RCC 7860 (cell line): ENCODE results near the gene ZCRB1.
A peak's percentile ranks its signal among the peaks of the same experiment; 100 is the strongest.
"Not testable (repeated sequence)": the region's sequence is repeated elsewhere in the genome, so short reads cannot be mapped to it uniquely, and the experiment has no call there.

ENCODE experiments used
- DNase-seq: peaks from one replicate; pipeline ENCODE4 v3.0.0-alpha.2; 2015; ENCODE audit warnings: low spot score
- FAIRE-seq: peaks from 2 replicates; lab custom pipeline; 2012; peaks lifted over from hg19 to GRCh38; lab: Jason Lieb, UNC

Gene ZCRB1, protein sequence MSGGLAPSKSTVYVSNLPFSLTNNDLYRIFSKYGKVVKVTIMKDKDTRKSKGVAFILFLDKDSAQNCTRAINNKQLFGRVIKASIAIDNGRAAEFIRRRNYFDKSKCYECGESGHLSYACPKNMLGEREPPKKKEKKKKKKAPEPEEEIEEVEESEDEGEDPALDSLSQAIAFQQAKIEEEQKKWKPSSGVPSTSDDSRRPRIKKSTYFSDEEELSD

DNA sequence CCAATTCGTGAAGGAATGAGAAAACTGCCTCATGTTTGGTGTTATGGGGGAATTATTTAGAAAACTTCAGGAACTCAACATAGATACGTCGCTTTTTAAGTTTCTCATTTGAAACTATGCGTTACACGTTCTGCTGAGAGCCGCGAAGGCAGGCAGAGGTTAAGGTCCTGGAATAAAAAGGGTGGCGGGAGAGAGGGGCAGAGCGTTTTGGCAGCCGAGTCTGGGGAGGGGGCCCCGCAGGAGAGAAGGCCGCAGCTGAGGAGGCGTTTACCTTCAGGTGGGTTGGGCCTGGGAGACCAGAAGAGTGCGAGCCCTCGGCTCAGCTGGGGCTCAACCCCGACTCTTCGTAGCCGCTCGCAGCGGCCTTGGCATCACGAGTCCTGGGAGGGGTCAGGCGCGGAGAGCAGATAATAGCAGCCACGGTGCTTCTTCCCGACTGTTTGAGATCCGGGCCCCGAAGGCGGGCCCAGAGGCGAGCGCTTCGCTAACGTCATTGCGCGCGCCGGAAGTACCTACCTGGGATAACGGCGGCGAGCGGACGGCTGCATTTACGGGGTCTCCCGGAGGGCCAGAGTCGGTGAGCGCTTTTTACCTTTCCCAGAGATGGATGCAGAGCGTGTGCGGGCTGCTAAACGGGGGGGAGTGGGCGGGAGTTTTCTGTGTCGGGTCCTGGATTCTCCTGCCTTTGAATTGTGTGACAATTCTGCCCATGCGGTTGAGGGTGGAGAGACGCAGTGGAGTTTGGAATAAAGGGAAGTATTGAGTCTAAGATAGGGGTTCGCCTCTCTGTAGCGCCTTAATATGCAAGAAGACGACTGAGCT is at the start of gene ZCRB1, which contains the start of gene PPHLN1:
Gene ZCRB1, minus strand, starts transcription at position 442 of the 822 bp plus-strand sequence. CDS start 1,992 bp downstream, outside the sequence.
Gene PPHLN1, plus strand, starts transcription at position 515 of the 822 bp plus-strand sequence. CDS start 9,736 bp downstream, outside the sequence.
- no peak for FAIRE-seq

DNA sequence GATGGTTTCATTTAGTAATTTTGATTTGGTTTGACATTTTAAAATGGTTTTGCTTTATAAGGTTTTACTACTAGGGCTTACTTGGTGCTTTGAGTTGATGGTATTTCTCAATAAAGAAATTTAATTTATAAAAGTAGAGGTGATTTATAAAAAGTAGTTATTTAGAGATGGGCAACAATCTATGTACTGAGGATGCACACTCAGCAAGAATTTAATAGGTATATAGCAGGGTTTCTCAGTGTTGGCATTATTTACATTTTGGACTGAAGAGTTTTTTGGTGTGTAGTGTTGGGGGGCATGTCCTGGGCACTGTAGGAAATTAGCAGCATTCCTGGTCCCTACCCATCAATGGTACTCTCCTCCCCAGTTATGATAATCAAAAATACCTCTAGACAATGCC is 47.8 kb upstream of the ZCRB1 start:
- no peak for FAIRE-seq

More for the DNA sequence above, at the start of gene ZCRB1, which contains the start of gene PPHLN1:
- peak; percentile 52 for DNase-seq

DNA sequence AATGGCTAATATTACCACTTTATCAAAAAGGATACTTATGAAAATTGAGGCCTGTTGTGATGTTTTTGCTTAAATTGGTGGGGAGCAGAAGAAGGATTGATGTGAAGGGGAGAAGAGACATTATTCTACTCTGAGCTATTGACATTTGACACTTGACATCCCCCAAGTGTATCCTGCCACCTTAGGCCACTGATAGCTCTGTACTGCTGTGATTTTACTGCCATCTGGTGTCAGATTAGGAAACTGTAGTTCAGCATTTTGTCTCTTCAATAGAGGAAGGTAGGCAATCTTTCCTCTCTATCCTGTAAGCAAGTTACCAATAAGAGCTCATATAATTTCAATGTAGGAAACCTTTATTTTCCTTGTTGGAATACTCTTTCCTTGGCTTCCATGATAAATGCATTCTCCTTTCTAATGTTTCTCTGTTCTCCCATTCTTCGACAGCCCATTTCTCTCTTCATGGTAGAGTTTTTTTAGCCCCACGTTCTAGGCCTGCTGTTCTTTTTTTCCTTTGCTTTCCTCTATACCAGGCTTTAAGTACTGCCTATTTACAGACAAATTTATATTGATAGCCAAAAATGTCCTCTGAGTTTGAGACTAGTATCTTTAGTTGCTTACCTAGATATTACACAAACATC is 46.4 kb upstream of the ZCRB1 start:
- FAIRE-seq (peak; percentile 42), DNase-seq (peak; percentile 35)

More for the DNA sequence above, 47.8 kb upstream of the ZCRB1 start:
- DNase-seq, result no peak

DNA sequence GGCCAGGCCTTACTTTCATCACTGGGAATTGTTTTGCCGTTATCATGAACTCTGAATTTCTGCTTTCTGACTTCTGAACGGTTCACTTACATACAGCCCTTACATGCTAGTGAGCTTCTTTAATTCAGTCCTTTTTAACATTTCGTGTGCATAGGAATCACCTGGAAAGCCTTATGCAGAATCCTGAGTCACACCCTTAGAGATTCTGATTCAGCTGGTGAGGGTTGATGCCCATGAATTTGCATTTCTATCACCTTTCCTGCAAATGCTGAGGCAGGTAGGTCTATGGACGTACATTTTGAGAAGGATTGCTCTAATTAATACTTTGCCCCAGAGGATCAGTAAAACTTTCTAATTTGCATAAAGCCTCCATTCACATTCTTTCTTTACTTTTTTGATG is 44.1 kb upstream of the ZCRB1 start:
- no peak for DNase-seq

DNA sequence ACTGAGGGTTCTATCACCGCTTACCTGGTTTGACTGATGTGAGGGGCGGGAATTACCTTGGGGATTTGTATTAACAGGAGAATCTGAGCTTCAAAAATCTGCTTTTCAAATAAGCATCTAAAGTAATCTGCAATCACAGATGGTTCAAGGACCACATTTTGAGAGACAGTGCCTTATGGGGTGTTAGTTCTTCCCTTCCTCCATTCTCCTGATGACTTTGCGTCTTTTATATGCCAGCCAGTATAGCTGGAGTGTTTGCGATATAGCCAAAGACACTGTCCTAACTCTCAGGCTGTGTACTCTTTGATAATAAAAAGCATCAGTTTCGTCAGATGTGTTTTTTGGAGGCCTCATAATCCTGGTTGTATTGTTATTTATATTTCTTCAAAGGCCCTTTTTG is 39.6 kb upstream of the ZCRB1 start:
- DNase-seq, result no peak
- FAIRE-seq, result no peak

More for the DNA sequence above, 44.1 kb upstream of the ZCRB1 start:
- no peak for FAIRE-seq

DNA sequence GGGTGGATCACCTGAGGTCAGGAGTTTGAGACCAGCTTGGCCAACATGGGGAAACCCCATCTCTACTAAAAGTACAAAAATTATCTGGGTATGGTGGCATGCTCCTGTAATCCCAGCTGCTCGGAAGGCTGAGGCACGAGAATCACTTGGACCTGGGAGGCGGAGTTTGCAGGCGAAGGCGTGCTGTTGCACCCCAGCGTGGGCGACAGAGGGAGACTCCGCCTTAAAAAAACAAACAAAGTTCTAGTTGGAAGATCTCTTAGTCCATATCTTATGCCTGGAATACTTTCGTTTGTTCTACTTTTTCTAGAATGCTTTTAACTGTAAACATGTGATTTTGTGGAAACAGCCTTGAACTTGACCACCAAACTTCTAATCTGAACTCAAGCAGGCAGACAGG is 38.8 kb upstream of the ZCRB1 start:
- DNase-seq (no peak), FAIRE-seq (no peak)

DNA sequence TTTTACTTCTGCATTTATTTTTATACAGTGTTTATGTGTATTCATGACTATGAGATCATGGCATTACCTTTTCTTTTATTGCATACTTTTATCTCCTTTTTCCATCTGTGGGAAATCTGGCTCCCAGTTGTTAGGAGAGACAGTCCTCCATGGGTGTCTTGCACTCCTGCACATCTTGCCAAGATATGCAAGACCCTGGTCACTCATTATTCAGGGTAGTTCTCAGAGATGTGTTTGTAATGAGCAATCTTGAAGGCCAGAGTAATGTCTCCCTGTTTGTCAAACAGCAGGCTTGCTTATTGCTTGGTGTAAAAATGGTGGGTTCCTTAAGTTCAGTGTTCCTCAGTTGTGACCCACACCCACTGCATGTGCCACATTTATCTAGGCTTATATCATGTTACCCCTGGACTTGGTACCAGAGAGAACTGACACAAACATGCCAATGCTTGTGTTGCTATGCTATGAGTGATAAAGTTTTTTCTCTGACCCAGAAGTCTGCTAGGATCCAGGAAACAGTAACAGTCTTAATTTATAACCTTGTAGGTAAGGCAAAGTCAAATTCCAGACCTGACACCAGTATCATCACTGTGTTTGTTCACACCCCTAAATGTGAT is 36.9 kb upstream of the ZCRB1 start:
- FAIRE-seq, result no peak
- no peak for DNase-seq

DNA sequence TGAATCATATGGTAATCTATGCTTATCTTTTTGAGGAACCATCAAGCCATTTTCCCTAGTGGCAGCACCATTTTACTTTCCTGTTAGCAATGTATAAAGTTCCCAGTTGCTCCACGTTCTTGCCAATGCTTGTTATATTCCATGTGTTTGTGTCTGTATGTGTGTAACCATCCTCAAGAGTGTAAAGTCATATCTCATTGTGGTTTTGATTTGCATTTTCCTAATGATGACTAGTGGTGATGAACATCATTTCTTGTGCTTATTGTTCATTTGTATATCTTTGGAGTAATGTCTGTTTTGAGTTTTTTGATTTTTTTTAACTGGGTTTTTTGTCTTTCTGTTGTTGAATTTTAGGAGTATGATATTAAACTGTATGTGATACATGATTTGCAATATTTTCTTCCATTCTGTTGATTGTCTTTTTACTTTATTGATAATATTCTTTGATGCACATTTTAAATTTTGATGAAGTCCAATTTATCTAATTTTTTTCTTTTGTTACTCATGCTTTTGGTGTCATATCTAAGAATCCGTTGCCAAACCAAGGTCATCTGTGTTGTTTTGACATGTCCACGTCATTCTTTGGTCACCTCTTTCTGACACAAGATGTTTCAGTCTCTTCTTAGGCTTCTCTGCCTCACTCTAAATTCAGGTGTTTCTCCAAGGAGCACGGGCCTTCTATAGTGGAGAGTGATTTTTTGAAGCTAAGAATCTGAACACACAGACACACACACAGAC is 36.2 kb upstream of the ZCRB1 start:
- DNase-seq, result no peak
- no peak for FAIRE-seq

DNA sequence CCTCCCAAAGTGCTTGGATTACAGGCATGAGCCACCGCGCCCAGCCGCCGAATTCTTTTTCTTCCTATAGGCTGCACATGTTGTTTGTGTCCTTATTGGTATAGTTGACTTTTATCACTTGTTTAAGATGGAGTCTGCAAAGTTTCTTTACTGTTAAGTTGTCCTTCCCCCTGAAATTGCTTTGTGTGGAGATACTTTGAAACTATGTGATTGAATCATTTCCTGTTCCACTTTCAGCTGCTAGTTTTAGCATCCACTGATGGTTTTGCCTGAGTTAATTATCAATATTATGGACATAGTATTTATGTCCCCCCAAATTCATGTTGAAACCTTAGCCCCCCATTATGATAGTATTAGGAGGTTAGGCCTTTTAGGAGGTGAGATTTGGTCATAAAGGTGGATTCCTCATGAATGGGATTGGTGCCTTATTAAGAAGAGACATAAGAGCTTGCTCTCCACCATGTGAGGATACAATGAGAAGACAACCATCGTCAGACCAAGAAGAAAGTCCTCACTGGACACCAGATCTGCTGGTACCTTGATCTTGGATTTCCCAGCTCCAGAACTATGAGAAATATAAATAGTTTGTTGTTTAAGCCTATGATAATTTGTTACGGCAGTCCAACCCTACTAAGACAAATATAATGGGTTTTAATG is 35.0 kb upstream of the ZCRB1 start:
- no peak for DNase-seq
- FAIRE-seq, result no peak

DNA sequence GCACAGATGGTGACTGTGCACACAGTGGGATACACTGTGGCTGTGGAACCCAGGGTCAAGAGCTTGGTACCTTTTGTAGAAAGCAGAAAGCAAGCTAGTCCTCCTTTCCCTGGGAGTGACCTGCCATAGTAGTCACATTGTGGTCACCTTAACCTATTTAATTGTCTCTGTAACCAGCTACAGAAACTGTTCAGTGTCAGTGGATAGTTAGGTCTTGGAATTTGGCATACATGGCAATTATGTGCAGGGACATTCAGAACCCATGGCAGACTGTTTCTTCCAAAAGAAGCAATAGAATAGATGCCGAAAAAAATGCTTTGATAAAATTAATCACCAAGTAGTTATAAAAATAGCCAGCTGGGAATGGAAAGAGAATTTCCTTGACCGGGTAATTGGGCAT is 30.4 kb upstream of the ZCRB1 start:
- FAIRE-seq, result no peak
- DNase-seq, result no peak

DNA sequence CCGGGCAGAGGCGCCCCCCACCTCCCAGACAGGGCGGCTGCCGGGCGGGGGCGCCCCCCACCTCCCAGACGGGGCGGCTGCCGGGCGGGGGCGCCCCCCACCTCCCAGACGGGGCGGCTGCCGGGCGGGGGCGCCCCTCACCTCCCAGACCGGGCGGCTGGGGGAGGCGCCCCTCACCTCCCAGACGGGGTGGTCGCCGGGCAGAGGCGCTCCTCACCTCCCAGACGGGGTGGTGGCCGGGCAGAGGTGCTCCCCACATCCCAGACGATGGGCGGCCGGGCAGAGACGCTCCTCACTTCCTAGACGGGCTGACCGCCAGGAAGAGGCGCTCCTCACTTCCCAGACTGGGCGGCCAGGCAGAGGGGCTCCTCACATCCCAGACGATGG is 24.1 kb upstream of the ZCRB1 start:
- not testable (repeated sequence) for DNase-seq, FAIRE-seq

DNA sequence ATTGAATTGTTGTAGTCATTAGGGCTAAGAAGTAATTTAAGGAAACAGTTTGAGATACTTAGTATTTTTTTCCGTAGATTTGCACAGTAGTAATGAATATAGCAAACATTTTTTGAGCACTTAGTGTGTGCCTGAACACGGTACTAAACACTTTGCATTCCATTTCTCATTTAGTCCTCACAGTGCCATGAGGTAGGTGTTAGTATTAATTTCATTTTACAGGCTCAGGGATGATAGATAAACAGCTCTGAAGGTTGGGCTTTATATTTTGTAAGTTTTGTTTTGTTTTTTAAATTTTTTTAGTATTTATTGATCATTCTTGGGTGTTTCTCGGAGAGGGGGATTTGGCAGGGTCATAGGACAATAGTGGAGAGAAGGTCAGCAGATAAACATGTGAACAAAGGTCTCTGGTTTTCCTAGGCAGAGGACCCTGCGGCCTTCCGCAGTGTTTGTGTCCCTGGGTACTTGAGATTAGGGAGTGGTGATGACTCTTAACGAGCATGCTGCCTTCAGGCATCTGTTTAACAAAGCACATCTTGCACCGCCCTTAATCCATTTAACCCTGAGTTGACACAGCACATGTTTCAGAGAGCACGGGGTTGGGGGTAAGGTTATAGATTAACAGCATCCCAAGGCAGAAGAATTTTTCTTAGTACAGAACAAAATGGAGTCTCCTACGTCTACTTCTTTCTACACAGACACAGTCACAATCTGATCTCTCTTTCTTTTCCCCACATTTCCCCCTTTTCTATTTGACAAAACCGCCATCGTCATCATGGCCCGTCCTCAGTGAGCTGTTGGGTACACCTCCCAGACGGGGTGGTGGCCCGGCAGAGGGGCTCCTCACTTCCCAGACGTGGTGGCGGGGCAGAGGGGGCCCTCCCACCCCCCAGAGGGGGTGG is 23.5 kb upstream of the ZCRB1 start:
- not testable (repeated sequence) for DNase-seq, FAIRE-seq

DNA sequence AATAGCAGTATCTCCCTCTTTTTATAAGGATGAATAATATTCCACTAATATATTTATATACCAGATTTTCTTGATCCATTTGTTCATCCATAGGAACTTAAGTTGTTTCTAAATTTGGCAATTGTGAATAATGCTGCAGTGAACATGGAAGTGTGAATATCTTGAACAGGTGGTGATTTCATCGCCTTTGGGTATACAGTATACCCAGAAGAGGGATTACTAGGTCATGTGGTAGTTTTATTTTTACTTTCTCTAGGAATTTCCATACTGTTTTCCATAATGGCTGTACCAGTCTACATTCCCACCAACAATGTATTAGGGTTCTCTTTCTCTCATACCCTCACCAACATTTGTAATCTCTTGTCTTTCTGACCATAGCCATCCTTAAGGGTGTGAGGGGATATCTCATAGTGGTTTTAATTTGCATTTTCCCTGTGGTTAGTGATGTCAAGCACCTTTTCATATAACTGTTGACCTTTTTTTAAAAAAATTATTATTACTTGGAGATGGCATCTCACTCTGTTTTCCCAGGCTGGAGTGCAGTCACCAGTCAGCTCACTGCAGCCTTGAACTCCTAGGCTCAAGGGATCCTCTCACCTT is 20.6 kb upstream of the ZCRB1 start:
- DNase-seq (no peak), FAIRE-seq (no peak)

DNA sequence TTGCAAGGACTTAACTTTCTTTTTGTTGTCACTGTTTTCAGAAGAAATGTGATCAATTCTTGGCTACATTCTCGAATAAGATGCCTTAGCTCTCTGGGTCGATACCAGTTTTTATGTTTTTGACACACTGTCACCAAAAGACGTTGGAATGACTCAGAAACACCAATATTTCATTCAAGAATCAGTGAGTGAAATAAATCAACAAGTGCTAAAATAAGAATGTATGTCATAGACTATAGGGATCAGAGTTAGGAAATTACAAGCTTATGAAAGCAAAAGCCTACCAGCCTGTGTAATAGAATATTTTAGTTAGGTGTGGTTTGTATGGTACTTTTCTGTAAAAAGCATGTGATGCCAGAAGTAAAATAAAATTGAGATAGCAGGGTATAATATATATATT is 17.8 kb upstream of the ZCRB1 start:
- FAIRE-seq (no peak), DNase-seq (no peak)

DNA sequence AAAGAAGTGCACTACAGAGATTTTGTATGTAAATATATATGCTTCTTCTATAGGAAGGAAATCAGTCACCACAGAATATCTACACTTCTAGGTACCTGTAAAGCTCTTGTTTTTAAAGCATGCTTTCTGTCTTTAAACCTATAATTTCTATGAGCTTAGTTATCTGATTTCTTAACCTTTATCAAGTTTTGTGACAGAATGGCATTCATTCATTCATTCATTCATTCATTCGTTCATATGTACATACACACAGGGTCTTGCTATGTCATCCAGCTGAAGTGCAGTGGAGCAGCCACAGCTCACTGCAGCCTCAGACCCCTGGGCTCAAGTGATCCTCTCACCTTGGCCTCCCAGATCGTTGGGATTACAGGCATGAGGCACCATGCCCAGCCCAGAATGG is 16.1 kb upstream of the ZCRB1 start:
- DNase-seq (no peak), FAIRE-seq (no peak)

DNA sequence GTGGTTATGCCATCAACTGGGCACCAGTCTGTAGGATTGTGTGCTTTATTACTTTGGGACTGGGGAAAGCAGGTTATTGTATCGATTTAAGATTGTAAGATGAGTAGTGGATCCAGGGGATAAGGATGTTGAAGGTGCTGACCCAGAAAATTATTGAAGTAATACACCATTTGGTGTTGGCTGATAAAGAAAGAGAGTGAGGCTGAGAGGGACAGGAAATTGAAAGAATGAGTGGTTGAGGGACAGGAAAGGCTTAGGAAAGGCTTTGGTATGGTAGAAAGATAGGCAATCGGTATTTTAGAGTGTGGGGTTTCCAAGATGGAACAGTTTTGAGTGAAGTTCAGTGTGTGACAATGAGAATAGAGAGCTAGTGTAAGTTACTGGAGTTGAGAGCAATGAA is 12.4 kb upstream of the ZCRB1 start:
- FAIRE-seq, result no peak
- no peak for DNase-seq

DNA sequence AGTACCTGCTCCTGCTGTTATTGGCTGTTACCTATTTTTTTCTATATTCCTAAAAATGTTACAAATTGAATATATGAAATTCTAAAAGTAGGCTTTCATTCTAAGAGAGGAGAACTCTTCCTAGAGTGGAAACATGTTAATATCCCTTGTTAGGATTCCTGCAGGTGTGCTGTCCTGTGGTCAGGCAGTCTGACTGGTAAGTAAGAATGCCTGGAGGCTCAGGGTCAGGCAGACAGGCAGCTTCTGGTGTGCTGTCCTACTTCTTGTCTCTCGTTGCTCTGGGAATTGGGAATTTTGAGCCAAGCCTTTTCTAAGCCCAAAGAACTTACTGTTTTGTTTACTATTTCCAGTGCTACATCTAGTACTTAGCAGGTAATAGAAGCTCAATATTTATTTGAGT is 10.4 kb upstream of the ZCRB1 start:
- FAIRE-seq, result no peak
- DNase-seq, result no peak
